PC-3 (cell line): Measurements from ENCODE around the gene KIAA0040. TPM values are rescaled to one million over a fixed set of nuclear protein-coding genes. Genes with fewer than 3 reads are reported as not detected.

Experiments
- ATAC-seq: fragments of 200-7000 bp; cut with Tn5 transposase; 2 replicates; pipeline ENCODE4 v1.9.1; 2020; ENCODE audit warnings: mild to moderate bottlenecking, moderate library complexity
- BruUV-seq: library from RNA; stranded (reverse); fragments of 400-500 nt; replicated peaks from 2 replicates; lab custom pipeline; 2021; lab: Mats Ljungman, UMichigan
- CTCF ChIA-PET: fragments of 300-600 bp; sonication (Branson Sonifier 250); formaldehyde crosslinking; loops from one replicate; lab custom pipeline; 2022; ENCODE audit warnings: antibody characterized with exemption; lab: Charles Lee
- POLR2A ChIA-PET: fragments of 300-600 bp; sonication (Branson Sonifier 250); formaldehyde crosslinking; loops from one replicate; lab custom pipeline; 2022; ENCODE audit warnings: antibody characterized with exemption; ENCODE audit not compliant: unreplicated experiment; lab: Charles Lee
- DNase-seq: peaks from one replicate; pipeline ENCODE4 v3.0.0-alpha.2; 2015
- H2AFZ ChIP-seq: fragments of 300-600 bp; sonication (generic); 2 replicates; pipeline ENCODE4 v1.6.0; 2016; ENCODE audit warnings: antibody characterized with exemption, low read length
- H3F3A ChIP-seq: fragments of 300-600 bp; sonication (generic); one replicate; pipeline ENCODE4 v1.6.0; 2017; ENCODE audit warnings: antibody characterized with exemption, low read length, control low read depth, mild to moderate bottlenecking; ENCODE audit not compliant: unreplicated experiment
- H3K27ac ChIP-seq: fragments of 300-600 bp; sonication (generic); 2 replicates; pipeline ENCODE4 v1.5.1; 2016; ENCODE audit warnings: mild to moderate bottlenecking, low read length
- H3K27me3 ChIP-seq: fragments of 300-600 bp; sonication (generic); 2 replicates; pipeline ENCODE4 v1.6.1; 2016; ENCODE audit warnings: low read length, mixed read lengths
- H3K36me3 ChIP-seq: fragments of 300-600 bp; sonication (generic); 2 replicates; pipeline ENCODE4 v1.6.1; 2016; ENCODE audit warnings: low read depth, mixed run types, low read length, mixed read lengths
- H3K4me1 ChIP-seq: fragments of 300-600 bp; sonication (generic); 2 replicates; pipeline ENCODE4 v1.5.1; 2016; ENCODE audit warnings: low read length; ENCODE audit not compliant: insufficient read depth
- H3K4me2 ChIP-seq: fragments of 300-600 bp; sonication (generic); 2 replicates; pipeline ENCODE4 v1.6.0; 2016; ENCODE audit warnings: low read length
- H3K4me3 ChIP-seq: fragments of 300-600 bp; sonication (generic); 2 replicates; pipeline ENCODE4 v1.5.1; 2016; ENCODE audit warnings: mild to moderate bottlenecking, low read length, mixed read lengths
- H3K79me2 ChIP-seq: fragments of 300-600 bp; sonication (generic); 2 replicates; pipeline ENCODE4 v1.6.1; 2017; ENCODE audit warnings: low read length, mixed read lengths
- H3K9ac ChIP-seq: fragments of 300-600 bp; sonication (generic); 2 replicates; pipeline ENCODE4 v1.6.0; 2016; ENCODE audit warnings: mild to moderate bottlenecking, low read length
- H3K9me2 ChIP-seq: fragments of 300-600 bp; sonication (generic); replicated peaks from 2 replicates; pipeline ENCODE4 v1.6.1; 2016; ENCODE audit warnings: mixed run types, low read length, mixed read lengths
- H3K9me3 ChIP-seq: fragments of 300-600 bp; sonication (generic); 2 replicates; pipeline ENCODE4 v1.6.1; 2016; ENCODE audit warnings: low read length, mixed read lengths
- H4K20me1 ChIP-seq: fragments of 300-600 bp; sonication (generic); 2 replicates; pipeline ENCODE4 v1.6.1; 2016; ENCODE audit warnings: low read length, mixed read lengths
- EZH2 ChIP-seq: fragments of 300-600 bp; sonication (generic); IDR thresholded peaks from one replicate; pipeline ENCODE4 v1.6.1; 2017; ENCODE audit warnings: antibody characterized with exemption, mild to moderate bottlenecking, low read length; ENCODE audit not compliant: unreplicated experiment
- EZH2phosphoT487 ChIP-seq: fragments of 300-600 bp; sonication (generic); IDR thresholded peaks from 2 replicates; pipeline ENCODE4 v1.6.1; 2018; ENCODE audit warnings: mild to moderate bottlenecking, antibody characterized with exemption, low read length, borderline replicate concordance
- intact Hi-C: fragments of 100-400 bp; cut with micrococcal nuclease; formaldehyde crosslinking; loops from 2 replicates; pipeline ENCODE4 v1.9.0; 2023
- total RNA-seq: library from RNA; depleted of rRNA; stranded (reverse); fragments of >200 nt; gene quantifications from 2 replicates; pipeline ENCODE4 v1.2.3, GENCODE V29; 2014
- TF ChIP-seq, protein P1 (sequence below): fragments of 300-600 bp; sonication (generic); conservative IDR thresholded peaks from 2 replicates; pipeline ENCODE4 v1.5.1; 2017; ENCODE audit warnings: antibody characterized with exemption, low read depth, mild to moderate bottlenecking, low read length

The KIAA0040 gene
- total RNA-seq, 1 experiment from 2014 or later, result 17.8 TPM

GRCh38 chr1:175145899-175146528 is 46.6 kb downstream of the KIAA0040 start:
- no TSS peak for BruUV-seq
- DNase-seq (peak; percentile 84), ATAC-seq (peak; percentile 67)
- H4K20me1 ChIP-seq, result no peaks in the 10 kb centered on the region
- peak overlapping the region; percentile 36 for H3K27ac ChIP-seq
- H3K4me3 ChIP-seq, result peak overlapping the region; percentile 53
- no peaks in the 10 kb centered on the region for H3F3A ChIP-seq
- H3K36me3 ChIP-seq, result no peaks in the 10 kb centered on the region
- H3K9me2 ChIP-seq, result no peaks in the 10 kb centered on the region
- H3K4me2 ChIP-seq, result peak overlapping the region; percentile 78
- no peaks in the 10 kb centered on the region for H3K27me3 ChIP-seq
- H3K9ac ChIP-seq, result no peak overlapping the region
- H3K4me1 ChIP-seq, result peaks cover 20% of the 10 kb centered on the region
- intact Hi-C loops, result loop anchor here (5.0 kb wide), 2 partner anchors 114 to 1736 kb away; no protein-coding TSS in a partner anchor
- TF ChIP-seq, protein P1, sequence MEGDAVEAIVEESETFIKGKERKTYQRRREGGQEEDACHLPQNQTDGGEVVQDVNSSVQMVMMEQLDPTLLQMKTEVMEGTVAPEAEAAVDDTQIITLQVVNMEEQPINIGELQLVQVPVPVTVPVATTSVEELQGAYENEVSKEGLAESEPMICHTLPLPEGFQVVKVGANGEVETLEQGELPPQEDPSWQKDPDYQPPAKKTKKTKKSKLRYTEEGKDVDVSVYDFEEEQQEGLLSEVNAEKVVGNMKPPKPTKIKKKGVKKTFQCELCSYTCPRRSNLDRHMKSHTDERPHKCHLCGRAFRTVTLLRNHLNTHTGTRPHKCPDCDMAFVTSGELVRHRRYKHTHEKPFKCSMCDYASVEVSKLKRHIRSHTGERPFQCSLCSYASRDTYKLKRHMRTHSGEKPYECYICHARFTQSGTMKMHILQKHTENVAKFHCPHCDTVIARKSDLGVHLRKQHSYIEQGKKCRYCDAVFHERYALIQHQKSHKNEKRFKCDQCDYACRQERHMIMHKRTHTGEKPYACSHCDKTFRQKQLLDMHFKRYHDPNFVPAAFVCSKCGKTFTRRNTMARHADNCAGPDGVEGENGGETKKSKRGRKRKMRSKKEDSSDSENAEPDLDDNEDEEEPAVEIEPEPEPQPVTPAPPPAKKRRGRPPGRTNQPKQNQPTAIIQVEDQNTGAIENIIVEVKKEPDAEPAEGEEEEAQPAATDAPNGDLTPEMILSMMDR, result no peak
- TF ChIP-seq EZH2phosphoT487 (no peak), EZH2 (no peak)
- CTCF ChIA-PET, result interaction anchor here (0.6 to 0.8 kb wide), 2 partner anchors 21 to 347 kb away, joined by 3 to 4 read pairs; no protein-coding TSS in a partner anchor
- POLR2A ChIA-PET, result no interaction called here
- no peaks in the 10 kb centered on the region for H3K9me3 ChIP-seq
- peak overlapping the region; percentile 48; the same call in 1 of the 2 replicates for H2AFZ ChIP-seq
- H3K79me2 ChIP-seq, result no peaks in the 10 kb centered on the region

DNA sequence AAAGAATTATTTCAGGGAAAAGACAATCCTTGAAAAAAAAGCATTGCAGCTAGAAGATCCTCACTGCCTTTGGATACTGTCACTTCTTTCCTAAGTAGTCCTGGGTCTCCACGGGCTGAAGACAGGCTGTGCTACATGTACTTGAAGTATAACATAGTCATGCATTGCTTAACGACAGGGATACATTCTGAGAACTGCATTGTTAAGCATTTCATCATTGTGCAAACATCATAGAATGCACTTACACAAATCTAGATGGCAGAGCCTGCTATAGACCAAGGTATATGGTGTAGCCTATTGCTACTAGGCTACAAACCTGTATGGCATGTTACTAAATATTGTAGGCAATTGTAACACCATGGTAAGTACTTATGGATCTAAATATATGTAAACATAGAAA is 54.0 kb downstream of the KIAA0040 start:
- CTCF ChIA-PET, result interaction anchor here (0.6 kb wide), 1 partner anchor 109 kb away, joined by 3 read pairs; no protein-coding TSS in a partner anchor
- intact Hi-C loops, result no loop called here
- no TSS peak for BruUV-seq

More for the DNA sequence above, 54.0 kb downstream of the KIAA0040 start:
- Histone ChIP-seq H3K4me2 (0 out of 2 replicates have a peak overlapping the region, but pooled peaks have one; percentile 18), H3K27ac (no peak overlapping the region), H3K79me2 (no peaks in the 10 kb centered on the region), H4K20me1 (no peaks in the 10 kb centered on the region), H3K9ac (no peak overlapping the region), H3K27me3 (no peaks in the 10 kb centered on the region), H3K4me1 (peaks cover 9% of the 10 kb centered on the region), H3K9me2 (no peaks in the 10 kb centered on the region), H3K9me3 (no peaks in the 10 kb centered on the region), H3K4me3 (no peak overlapping the region), H3K36me3 (no peaks in the 10 kb centered on the region), H2AFZ (no peak overlapping the region), H3F3A (no peaks in the 10 kb centered on the region)
- DNase-seq (peak; percentile 69), ATAC-seq (peak; percentile 84)
- POLR2A ChIA-PET, result no interaction called here
- TF ChIP-seq EZH2phosphoT487 (no peak), EZH2 (no peak)
- TF ChIP-seq, protein P1, result no peak
